Measurements from ENCODE around the gene ANK2.

The ANK2 gene

GRCh38 chr4:113049421-113050370 is at the start of gene ANK2:
ANK2 (plus strand) TSS chr4:113049653; CDS start chr4:113049729, 76 bp downstream.
- DNase-seq (ENCODE audit: low read depth in 2 of 3, low spot score in 2 of 3): no peak

GRCh38 chr4:113003841-113004240 is 45.6 kb upstream of the ANK2 start:
- no peak for DNase-seq (ENCODE audit: low read depth in 2 of 3, low spot score in 2 of 3)

- no peak for DNase-seq (ENCODE audit: low read depth in 2 of 3, low spot score in 2 of 3)
These were observed 44.8 kb upstream of the ANK2 start for GRCh38 chr4:113004655-113005054.

GRCh38 chr4:113006632-113007031 is 42.8 kb upstream of the ANK2 start:
- DNase-seq (ENCODE audit: low read depth in 2 of 3, low spot score in 2 of 3): no peak

GRCh38 chr4:113007151-113007550 is 42.3 kb upstream of the ANK2 start:
- no peak for DNase-seq (ENCODE audit: low read depth in 2 of 3, low spot score in 2 of 3)

- DNase-seq (ENCODE audit: low read depth in 2 of 3, low spot score in 2 of 3): no peak
These were observed 41.3 kb upstream of the ANK2 start for GRCh38 chr4:113008135-113008534.

GRCh38 chr4:113008716-113009115 is 40.7 kb upstream of the ANK2 start:
- no peak for DNase-seq (ENCODE audit: low read depth in 2 of 3, low spot score in 2 of 3)

- no peak for DNase-seq (ENCODE audit: low read depth in 2 of 3, low spot score in 2 of 3)
These were observed 40.0 kb upstream of the ANK2 start for GRCh38 chr4:113009461-113009860.

GRCh38 chr4:113012122-113012725 is 37.2 kb upstream of the ANK2 start:
- DNase-seq (ENCODE audit: low read depth in 2 of 3, low spot score in 2 of 3): no peak

GRCh38 chr4:113012786-113013185 is 36.7 kb upstream of the ANK2 start:
- no peak for DNase-seq (ENCODE audit: low read depth in 2 of 3, low spot score in 2 of 3)

- no peak for DNase-seq (ENCODE audit: low read depth in 2 of 3, low spot score in 2 of 3)
These were observed 35.7 kb upstream of the ANK2 start for GRCh38 chr4:113013751-113014150.

- DNase-seq (ENCODE audit: low read depth in 2 of 3, low spot score in 2 of 3): no peak
These were observed 33.1 kb upstream of the ANK2 start for GRCh38 chr4:113016377-113016776.

GRCh38 chr4:113020966-113021365 is 28.5 kb upstream of the ANK2 start:
- DNase-seq (ENCODE audit: low read depth in 2 of 3, low spot score in 2 of 3): no peak

GRCh38 chr4:113024388-113024787 is 25.1 kb upstream of the ANK2 start:
- no peak for DNase-seq (ENCODE audit: low read depth in 2 of 3, low spot score in 2 of 3)

- DNase-seq (ENCODE audit: low read depth in 2 of 3, low spot score in 2 of 3): no peak
These were observed 24.0 kb upstream of the ANK2 start for GRCh38 chr4:113025416-113025815.

- DNase-seq (ENCODE audit: low read depth in 2 of 3, low spot score in 2 of 3): no peak
These were observed 22.9 kb upstream of the ANK2 start for GRCh38 chr4:113026556-113026955.

- no peak for DNase-seq (ENCODE audit: low read depth in 2 of 3, low spot score in 2 of 3)
These were observed 21.4 kb upstream of the ANK2 start for GRCh38 chr4:113028074-113028473.

GRCh38 chr4:113031212-113031611 is 18.2 kb upstream of the ANK2 start:
- no peak for DNase-seq (ENCODE audit: low read depth in 2 of 3, low spot score in 2 of 3)

- no peak for DNase-seq (ENCODE audit: low read depth in 2 of 3, low spot score in 2 of 3)
These were observed 8.7 kb upstream of the ANK2 start for GRCh38 chr4:113040793-113041192.

- no peak for DNase-seq (ENCODE audit: low read depth in 2 of 3, low spot score in 2 of 3)
These were observed 7.0 kb upstream of the ANK2 start for GRCh38 chr4:113042502-113042901.

GRCh38 chr4:113043591-113043990 is 5.9 kb upstream of the ANK2 start:
- no peak for DNase-seq (ENCODE audit: low read depth in 2 of 3, low spot score in 2 of 3)

GRCh38 chr4:113050371-113050755 is 910 bp downstream of the ANK2 start:
- no peak for DNase-seq (ENCODE audit: low read depth in 2 of 3, low spot score in 2 of 3)

- DNase-seq (ENCODE audit: low read depth in 2 of 3, low spot score in 2 of 3): no peak
These were observed 1.4 kb downstream of the ANK2 start for GRCh38 chr4:113050837-113051236.

All from activated CD8-positive, alpha-beta memory T cell treated with anti-CD3 and anti-CD28 coated beads for 48 hours (primary cell).